Measurements from ENCODE around the gene FBXO31. TPM values are rescaled to one million over a fixed set of nuclear protein-coding genes. Genes with fewer than 3 reads are reported as not detected.
A peak's percentile ranks its signal among the peaks of the same experiment; 100 is the strongest.
"Not testable (repeated sequence)": the region's sequence is repeated elsewhere in the genome, so short reads cannot be mapped to it uniquely, and the experiment has no call there.

FBXO31 gene
- total and polyA plus RNA-seq, 3 experiments from 2014 or later = 27.4 to 40.9 (median 35.6) TPM

DNA sequence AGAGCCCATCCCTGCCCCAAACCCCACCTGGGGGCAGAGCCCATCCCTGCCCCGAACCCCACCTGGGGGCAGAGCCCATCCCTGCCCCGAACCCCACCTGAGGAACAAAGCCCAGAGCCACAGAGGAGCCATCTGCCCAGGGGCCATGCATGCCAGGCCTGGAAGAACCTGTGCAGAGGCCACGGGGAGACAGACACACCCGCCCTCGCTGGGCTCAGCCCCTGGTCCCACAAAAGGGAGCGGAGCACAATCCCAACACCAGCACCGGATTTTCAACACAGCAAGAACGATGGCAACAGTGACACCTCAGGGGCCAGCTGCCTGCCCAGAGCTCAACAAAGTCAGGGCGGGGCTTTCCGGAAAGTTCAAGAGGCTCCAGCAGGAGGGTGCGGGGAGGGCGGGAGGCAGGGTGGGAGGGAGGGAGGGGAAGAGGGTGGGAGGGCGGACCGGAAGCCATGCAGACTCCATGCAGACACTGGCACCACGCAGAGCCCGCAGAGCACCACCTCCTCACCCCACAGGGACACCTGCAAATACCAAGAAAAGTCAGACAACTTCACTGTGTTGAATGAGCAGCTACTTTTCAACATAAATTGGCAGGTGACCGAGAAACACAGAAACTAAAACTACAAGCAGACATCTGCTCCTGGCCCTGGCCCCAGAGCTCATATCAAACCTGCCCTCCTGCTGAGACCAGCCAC, 38.5 kb downstream of the FBXO31 start:
- POLR2A ChIA-PET = no interaction called here
- CTCF ChIA-PET = no interaction called here
- DNase-seq = peak; percentile 6 to 71 (median 47)
- H3K4me1 ChIP-seq (ENCODE audit: insufficient read depth, low read length) = peaks cover 12% of the 10 kb centered on the region
- no peaks in the 10 kb centered on the region for H3K9me3 Mint-ChIP-seq
- no peaks in the 10 kb centered on the region for H3K27me3 Mint-ChIP-seq
- H3K4me3 Mint-ChIP-seq = peak overlapping the region in 6 of 7 donors; percentile 35 to 84 (median 68)
- H3K4me3 ChIP-seq (ENCODE audit: low read length) = no peak overlapping the region
- no peaks in the 10 kb centered on the region for H3K27me3 ChIP-seq (ENCODE audit: insufficient read depth, low read length, poor library complexity, severe bottlenecking)
- H3K36me3 Mint-ChIP-seq = peaks cover 0 to 82% (median 8%) of the 10 kb centered on the region in 3 donors
- no peak overlapping the region for H3K27ac ChIP-seq (ENCODE audit: low read depth, low read length)
- peak overlapping the region; percentile 82 to 96 (median 92) for H3K27ac Mint-ChIP-seq
- peaks cover 6 to 31% (median 17%) of the 10 kb centered on the region in 3 donors for H3K4me1 Mint-ChIP-seq
- peaks cover 17% of the 10 kb centered on the region for H3K36me3 ChIP-seq (ENCODE audit: insufficient read depth, low read length)
- H3K9me3 ChIP-seq (ENCODE audit: low read length) = no peaks in the 10 kb centered on the region

DNA sequence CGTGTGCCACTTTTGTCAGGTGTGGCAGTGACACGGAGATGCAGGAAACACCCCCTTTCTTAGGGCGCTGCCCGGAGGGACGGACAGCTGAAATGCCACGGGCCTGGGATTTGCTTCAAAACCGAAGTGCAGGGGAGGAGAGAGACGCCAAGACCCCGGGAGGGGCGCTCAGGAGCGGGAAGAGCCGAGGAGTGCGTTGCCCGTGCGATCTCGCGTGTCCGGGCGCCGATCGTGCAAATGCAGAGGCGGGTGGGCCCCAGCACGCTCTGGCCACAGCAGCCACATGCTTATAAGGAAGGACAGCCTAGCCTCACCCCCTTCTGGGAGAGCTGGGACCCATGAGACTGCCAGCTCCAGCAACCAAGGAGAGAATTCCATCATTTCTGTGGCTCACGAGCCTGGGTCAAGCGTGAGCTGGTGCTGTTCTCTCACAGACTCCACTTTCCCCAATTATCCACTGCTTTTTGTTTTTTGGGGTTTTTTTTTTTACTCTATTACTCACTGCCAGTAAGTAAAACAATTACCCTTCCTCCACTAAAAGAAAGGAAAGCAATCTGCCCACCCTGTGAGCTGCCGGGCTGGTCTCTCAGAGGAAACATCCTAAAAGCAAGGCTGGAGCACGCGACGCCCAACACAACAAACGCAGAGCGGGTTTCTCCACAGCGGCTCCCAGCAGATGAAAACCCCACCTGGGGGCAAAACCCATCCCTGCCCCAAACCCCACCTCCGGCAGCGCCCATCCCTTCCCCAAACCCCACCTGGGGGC, 39.2 kb downstream of the FBXO31 start:
- Mint-ChIP-seq H3K4me3 (peak overlapping the region in 2 of 7 donors; percentile 11 to 59), H3K36me3 (peaks cover 0 to 81% (median 8%) of the 10 kb centered on the region in 3 donors), H3K27ac (peak overlapping the region in 5 of 8 donors; percentile 15 to 89 (median 56)), H3K27me3 (no peaks in the 10 kb centered on the region), H3K4me1 (peaks cover 6 to 27% (median 13%) of the 10 kb centered on the region in 3 donors), H3K9me3 (no peaks in the 10 kb centered on the region)
- no peak for DNase-seq
- POLR2A ChIA-PET = no interaction called here
- Histone ChIP-seq H3K27ac (ENCODE audit: low read depth, low read length) (no peak overlapping the region), H3K36me3 (ENCODE audit: insufficient read depth, low read length) (peaks cover 17% of the 10 kb centered on the region), H3K27me3 (ENCODE audit: insufficient read depth, low read length, poor library complexity, severe bottlenecking) (no peaks in the 10 kb centered on the region), H3K4me1 (ENCODE audit: insufficient read depth, low read length) (peaks cover 12% of the 10 kb centered on the region), H3K4me3 (ENCODE audit: low read length) (no peak overlapping the region), H3K9me3 (ENCODE audit: low read length) (no peaks in the 10 kb centered on the region)
- CTCF ChIA-PET = interaction anchor here (1.0 kb wide), 1 partner anchor 39 kb away, joined by 5 read pairs; the partner anchor contains the start of gene FBXO31

DNA sequence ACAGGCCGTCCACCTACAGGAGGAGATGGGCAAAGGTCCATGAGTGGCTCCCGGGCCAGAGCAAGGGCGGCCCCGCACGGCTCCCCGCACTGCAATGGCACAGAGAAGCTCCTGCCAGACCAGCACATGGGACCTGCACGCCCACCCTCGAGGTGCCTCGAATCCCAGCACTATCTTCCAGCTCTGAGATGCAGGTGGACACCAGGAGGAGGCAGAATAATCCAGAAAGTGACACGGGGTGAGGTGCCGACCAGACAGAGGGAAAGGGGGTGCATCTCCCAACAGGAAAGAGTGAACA, 39.9 kb downstream of the FBXO31 start:
- Histone ChIP-seq H3K9me3 (ENCODE audit: low read length) (no peaks in the 10 kb centered on the region), H3K4me3 (ENCODE audit: low read length) (no peak overlapping the region), H3K27me3 (ENCODE audit: insufficient read depth, low read length, poor library complexity, severe bottlenecking) (no peaks in the 10 kb centered on the region), H3K4me1 (ENCODE audit: insufficient read depth, low read length) (peaks cover 12% of the 10 kb centered on the region), H3K36me3 (ENCODE audit: insufficient read depth, low read length) (peaks cover 13% of the 10 kb centered on the region), H3K27ac (ENCODE audit: low read depth, low read length) (no peak overlapping the region)
- ChIA-PET CTCF (interaction anchor here (1.0 kb wide), 1 partner anchor 40 kb away, joined by 5 read pairs; the partner anchor contains the start of gene FBXO31), POLR2A (no interaction called here)
- Mint-ChIP-seq H3K4me1 (peaks cover 6 to 27% (median 10%) of the 10 kb centered on the region in 3 donors), H3K9me3 (no peaks in the 10 kb centered on the region), H3K27ac (peak overlapping the region in 2 of 8 donors; percentile 56 to 91), H3K4me3 (peak overlapping the region in 1 of 7 donors; percentile 59), H3K36me3 (peaks cover 0 to 81% (median 11%) of the 10 kb centered on the region in 3 donors), H3K27me3 (no peaks in the 10 kb centered on the region)
- DNase-seq = no peak

DNA sequence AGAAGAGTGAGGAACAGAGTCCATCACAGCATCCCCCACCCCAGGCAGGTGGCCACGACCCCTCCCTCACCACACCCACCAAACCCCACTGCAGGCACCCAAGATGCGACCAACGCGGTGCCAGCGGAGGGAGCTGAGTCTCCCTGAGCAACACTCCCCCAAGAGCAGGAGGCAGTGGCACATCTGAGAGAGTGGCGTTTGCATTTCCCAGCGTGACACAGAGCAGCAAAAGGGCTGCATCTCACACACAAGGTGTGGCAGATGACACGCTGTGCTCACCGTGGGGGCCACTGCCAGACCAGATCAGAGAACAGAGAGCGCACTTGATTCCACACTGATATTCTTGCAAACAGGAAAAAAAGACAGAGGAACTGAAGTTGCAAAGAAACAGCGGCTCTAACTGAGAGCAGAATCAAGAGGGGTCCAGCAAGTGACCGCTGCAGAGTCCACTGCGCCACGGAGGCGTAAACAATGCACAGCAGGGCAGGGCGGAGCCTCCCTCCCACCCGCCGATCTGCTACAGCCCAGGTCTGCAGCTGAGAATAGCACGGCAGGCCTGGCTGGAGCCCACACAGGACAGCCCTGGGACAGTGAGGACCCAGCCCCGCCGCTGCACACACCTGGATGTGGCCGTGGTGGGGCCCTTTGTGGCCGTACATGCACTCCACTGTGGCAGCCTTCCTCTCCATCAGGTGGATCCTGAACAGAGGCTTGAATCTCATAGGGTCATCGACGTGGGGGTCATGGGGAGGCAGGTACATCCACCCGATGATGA, 40.4 kb downstream of the FBXO31 start:
- POLR2A ChIA-PET = no interaction called here
- peaks cover 12% of the 10 kb centered on the region for H3K36me3 ChIP-seq (ENCODE audit: insufficient read depth, low read length)

DNA sequence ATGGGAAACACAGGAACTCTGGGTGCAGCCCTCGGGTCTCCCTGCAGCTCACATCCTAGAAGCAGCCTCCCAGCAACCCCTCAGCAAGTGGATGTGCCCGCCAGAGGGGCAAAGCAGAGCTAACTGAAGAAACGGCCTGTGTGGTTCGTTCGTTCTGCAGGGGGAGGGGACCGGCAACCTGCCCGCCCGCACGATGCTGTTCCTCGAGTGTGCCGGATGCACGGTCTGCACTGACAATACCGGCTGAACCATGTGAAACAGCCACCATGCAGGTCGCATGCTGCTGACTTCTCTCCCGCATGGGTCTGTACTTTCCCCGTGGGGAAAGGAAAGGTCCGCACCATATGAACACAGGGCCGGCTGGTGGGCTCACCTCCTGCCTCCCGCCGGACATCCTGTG, 41.1 kb downstream of the FBXO31 start:
- Histone ChIP-seq H3K4me3 (ENCODE audit: low read length) (no peak overlapping the region), H3K36me3 (ENCODE audit: insufficient read depth, low read length) (peaks cover 12% of the 10 kb centered on the region), H3K9me3 (ENCODE audit: low read length) (no peaks in the 10 kb centered on the region), H3K27ac (ENCODE audit: low read depth, low read length) (no peak overlapping the region), H3K27me3 (ENCODE audit: insufficient read depth, low read length, poor library complexity, severe bottlenecking) (no peaks in the 10 kb centered on the region), H3K4me1 (ENCODE audit: insufficient read depth, low read length) (peaks cover 12% of the 10 kb centered on the region)
- peaks cover 6 to 30% (median 10%) of the 10 kb centered on the region in 3 donors for H3K4me1 Mint-ChIP-seq
- POLR2A ChIA-PET = no interaction called here
- H3K27ac Mint-ChIP-seq = no peak overlapping the region
- peaks cover 0 to 81% (median 12%) of the 10 kb centered on the region in 3 donors for H3K36me3 Mint-ChIP-seq
- CTCF ChIA-PET = no interaction called here
- no peaks in the 10 kb centered on the region for H3K9me3 Mint-ChIP-seq
- no peak overlapping the region for H3K4me3 Mint-ChIP-seq
- no peaks in the 10 kb centered on the region for H3K27me3 Mint-ChIP-seq
- DNase-seq = no peak

More for the DNA sequence above, 40.4 kb downstream of the FBXO31 start:
- H3K4me1 Mint-ChIP-seq = peaks cover 6 to 27% (median 10%) of the 10 kb centered on the region in 3 donors
- H3K36me3 Mint-ChIP-seq = peaks cover 0 to 78% (median 12%) of the 10 kb centered on the region in 3 donors
- DNase-seq = no peak
- CTCF ChIA-PET = interaction anchor here (1.0 kb wide), 1 partner anchor 40 kb away, joined by 5 read pairs; the partner anchor contains the start of gene FBXO31
- Histone ChIP-seq H3K9me3 (ENCODE audit: low read length) (no peaks in the 10 kb centered on the region), H3K4me3 (ENCODE audit: low read length) (no peak overlapping the region), H3K27me3 (ENCODE audit: insufficient read depth, low read length, poor library complexity, severe bottlenecking) (no peaks in the 10 kb centered on the region), H3K27ac (ENCODE audit: low read depth, low read length) (no peak overlapping the region), H3K4me1 (ENCODE audit: insufficient read depth, low read length) (peaks cover 12% of the 10 kb centered on the region)
- no peak overlapping the region for H3K4me3 Mint-ChIP-seq
- H3K27ac Mint-ChIP-seq = peak overlapping the region in 3 of 8 donors; percentile 15 to 91 (median 78)
- H3K27me3 Mint-ChIP-seq = no peaks in the 10 kb centered on the region
- no peaks in the 10 kb centered on the region for H3K9me3 Mint-ChIP-seq

DNA sequence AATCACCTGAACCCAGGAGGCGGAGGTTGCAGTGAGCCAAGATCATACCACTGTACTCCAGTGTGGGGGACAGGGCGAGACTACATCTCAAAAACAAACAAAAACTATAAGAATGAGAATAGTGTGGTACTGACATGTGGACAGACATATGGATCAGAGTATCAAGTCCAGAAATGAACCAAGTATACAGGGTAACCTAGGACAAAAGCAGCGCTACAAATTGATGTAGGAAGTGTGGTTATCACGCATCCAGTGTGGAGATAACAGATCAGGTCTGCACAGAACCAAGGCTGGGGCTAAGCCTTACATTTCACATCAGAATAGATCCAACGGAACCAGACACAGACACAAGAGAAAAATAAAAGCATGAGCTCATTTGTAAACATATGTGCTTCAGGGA, 43.4 kb downstream of the FBXO31 start:
- H3K27me3 Mint-ChIP-seq = peaks cover 0 to 2% of the 10 kb centered on the region in 2 donors
- peak overlapping the region in 4 of 8 donors; percentile 20 to 77 (median 50) for H3K27ac Mint-ChIP-seq

DNA sequence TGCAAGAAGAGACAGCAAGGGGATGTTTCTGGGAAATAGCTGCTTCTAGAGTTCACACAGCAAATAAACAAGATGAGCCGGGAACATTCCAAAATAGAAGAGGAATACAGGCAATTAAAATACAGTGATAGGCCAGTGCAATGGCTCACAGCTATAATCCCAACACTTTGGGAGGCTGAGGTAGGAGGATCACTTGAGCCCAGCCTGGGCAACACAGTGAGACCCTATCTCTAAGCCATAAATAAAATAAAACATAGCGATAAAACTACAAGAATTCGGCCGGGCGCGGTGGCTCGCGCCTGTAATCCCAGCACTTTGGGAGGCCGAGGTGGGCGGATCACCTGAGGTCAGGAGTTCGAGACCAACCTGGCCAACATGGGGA, 43.9 kb downstream of the FBXO31 start:
- H3K9me3 ChIP-seq (ENCODE audit: low read length); H3K9me3 Mint-ChIP-seq; H3K27me3 Mint-ChIP-seq; DNase-seq; H3K4me1 ChIP-seq (ENCODE audit: insufficient read depth, low read length); H3K4me3 Mint-ChIP-seq; H3K27ac ChIP-seq (ENCODE audit: low read depth, low read length); POLR2A ChIA-PET; H3K4me3 ChIP-seq (ENCODE audit: low read length); H3K27me3 ChIP-seq (ENCODE audit: insufficient read depth, low read length, poor library complexity, severe bottlenecking): not testable (repeated sequence)
- H3K36me3 ChIP-seq (ENCODE audit: insufficient read depth, low read length) = peaks cover 16% of the 10 kb centered on the region
- peak overlapping the region in 1 of 8 donors; percentile 79 for H3K27ac Mint-ChIP-seq
- CTCF ChIA-PET = interaction anchor here (0.9 kb wide), 1 partner anchor 9 kb away, joined by 3 read pairs; no protein-coding TSS in a partner anchor
- H3K36me3 Mint-ChIP-seq = peaks cover 0 to 81% (median 9%) of the 10 kb centered on the region in 3 donors
- H3K4me1 Mint-ChIP-seq = peaks cover 0 to 23% (median 4%) of the 10 kb centered on the region in 3 donors

More for the DNA sequence above, 43.4 kb downstream of the FBXO31 start:
- Histone ChIP-seq H3K27ac (ENCODE audit: low read depth, low read length) (no peak overlapping the region), H3K36me3 (ENCODE audit: insufficient read depth, low read length) (peaks cover 12% of the 10 kb centered on the region), H3K4me3 (ENCODE audit: low read length) (no peak overlapping the region), H3K9me3 (ENCODE audit: low read length) (no peaks in the 10 kb centered on the region), H3K4me1 (ENCODE audit: insufficient read depth, low read length) (no peaks in the 10 kb centered on the region), H3K27me3 (ENCODE audit: insufficient read depth, low read length, poor library complexity, severe bottlenecking) (no peaks in the 10 kb centered on the region)
- peaks cover 0 to 27% (median 6%) of the 10 kb centered on the region in 3 donors for H3K4me1 Mint-ChIP-seq
- ChIA-PET POLR2A (no interaction called here), CTCF (interaction anchor here (0.9 kb wide), 1 partner anchor 9 kb away, joined by 3 read pairs; no protein-coding TSS in a partner anchor)
- no peak for DNase-seq
- H3K9me3 Mint-ChIP-seq = no peaks in the 10 kb centered on the region
- H3K36me3 Mint-ChIP-seq = peaks cover 0 to 79% (median 9%) of the 10 kb centered on the region in 3 donors
- H3K4me3 Mint-ChIP-seq = no peak overlapping the region

Measured in CD8-positive, alpha-beta memory T cell (primary cell).